ENCODE data around the gene MYL5. TPM values are rescaled to one million over a fixed set of nuclear protein-coding genes. Genes with fewer than 3 reads are reported as not detected.

MYL5 gene
- total and polyA plus RNA-seq, 2 of the 13 experiments (the other 11 are each of a cell fraction or from before 2014, with no cell fraction given): 6.5 to 16.0 TPM

DNA sequence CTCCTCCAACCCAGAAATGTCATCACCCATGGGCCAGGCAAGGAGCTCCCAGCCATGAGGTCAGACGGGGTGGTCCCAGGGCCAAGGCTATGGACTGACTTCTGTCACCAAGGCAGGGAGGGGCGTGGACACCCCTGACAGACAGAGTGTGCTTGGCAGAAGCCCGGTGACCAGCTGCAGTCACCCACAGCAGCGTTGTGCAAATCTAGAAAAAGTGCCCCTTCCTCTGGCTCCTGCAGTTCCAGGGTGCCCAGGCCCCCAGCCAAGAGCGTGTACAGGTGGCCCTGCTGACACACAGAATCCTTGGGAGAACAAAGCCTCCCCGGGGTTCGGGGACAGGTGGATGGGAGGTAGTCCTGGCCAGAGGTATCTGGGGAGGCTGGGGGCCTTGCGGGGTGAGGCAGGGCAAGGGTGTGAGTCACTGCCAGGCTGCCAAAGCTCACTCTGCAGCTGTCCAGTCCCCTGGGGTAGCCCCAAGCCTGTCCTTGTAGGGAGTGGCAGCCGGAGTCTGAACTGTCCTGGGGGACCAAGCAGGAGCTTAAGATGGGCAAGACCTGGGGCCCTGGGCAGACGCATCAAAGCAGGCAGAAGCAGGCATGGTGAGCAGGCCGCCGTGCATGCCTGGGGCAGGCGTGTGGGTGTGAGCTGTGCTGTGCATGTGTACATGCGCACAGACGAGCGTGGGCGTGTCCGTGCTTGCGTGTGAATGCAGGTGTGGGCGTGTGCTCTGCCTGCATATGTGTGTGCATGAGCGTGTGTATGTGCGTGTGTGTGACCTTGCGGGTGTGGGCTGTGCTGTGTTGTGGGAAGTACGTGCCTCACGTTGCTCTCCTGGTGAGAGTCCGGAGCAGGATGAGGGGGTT, 3.3 kb downstream of the MYL5 start (continued):
- 0 out of 2 replicates have a peak, but pooled peaks have one; percentile 26 for TF ChIP-seq RNF2 (conservative IDR thresholded peaks at IDR 0.05; ENCODE audit: low read depth)
- no peak for TF ChIP-seq ZFP41 (CRISPR knock-in tag; IDR thresholded peaks at IDR 0.05; ENCODE audit: borderline replicate concordance)
- no peak for TF ChIP-seq MIXL1 (CRISPR knock-in tag; IDR thresholded peaks at IDR 0.05)
- TF ChIP-seq, protein P1, sequence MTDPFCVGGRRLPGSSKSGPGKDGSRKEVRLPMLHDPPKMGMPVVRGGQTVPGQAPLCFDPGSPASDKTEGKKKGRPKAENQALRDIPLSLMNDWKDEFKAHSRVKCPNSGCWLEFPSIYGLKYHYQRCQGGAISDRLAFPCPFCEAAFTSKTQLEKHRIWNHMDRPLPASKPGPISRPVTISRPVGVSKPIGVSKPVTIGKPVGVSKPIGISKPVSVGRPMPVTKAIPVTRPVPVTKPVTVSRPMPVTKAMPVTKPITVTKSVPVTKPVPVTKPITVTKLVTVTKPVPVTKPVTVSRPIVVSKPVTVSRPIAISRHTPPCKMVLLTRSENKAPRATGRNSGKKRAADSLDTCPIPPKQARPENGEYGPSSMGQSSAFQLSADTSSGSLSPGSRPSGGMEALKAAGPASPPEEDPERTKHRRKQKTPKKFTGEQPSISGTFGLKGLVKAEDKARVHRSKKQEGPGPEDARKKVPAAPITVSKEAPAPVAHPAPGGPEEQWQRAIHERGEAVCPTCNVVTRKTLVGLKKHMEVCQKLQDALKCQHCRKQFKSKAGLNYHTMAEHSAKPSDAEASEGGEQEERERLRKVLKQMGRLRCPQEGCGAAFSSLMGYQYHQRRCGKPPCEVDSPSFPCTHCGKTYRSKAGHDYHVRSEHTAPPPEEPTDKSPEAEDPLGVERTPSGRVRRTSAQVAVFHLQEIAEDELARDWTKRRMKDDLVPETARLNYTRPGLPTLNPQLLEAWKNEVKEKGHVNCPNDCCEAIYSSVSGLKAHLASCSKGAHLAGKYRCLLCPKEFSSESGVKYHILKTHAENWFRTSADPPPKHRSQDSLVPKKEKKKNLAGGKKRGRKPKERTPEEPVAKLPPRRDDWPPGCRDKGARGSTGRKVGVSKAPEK (CRISPR knock-in tag; IDR thresholded peaks at IDR 0.05; ENCODE audit: borderline replicate concordance): no peak
- TF ChIP-seq SNAPC2 (CRISPR knock-in tag; IDR thresholded peaks at IDR 0.05): no peak
- TF ChIP-seq ZNF124 (CRISPR knock-in tag; IDR thresholded peaks at IDR 0.05): no peak
- TF ChIP-seq, protein P2, sequence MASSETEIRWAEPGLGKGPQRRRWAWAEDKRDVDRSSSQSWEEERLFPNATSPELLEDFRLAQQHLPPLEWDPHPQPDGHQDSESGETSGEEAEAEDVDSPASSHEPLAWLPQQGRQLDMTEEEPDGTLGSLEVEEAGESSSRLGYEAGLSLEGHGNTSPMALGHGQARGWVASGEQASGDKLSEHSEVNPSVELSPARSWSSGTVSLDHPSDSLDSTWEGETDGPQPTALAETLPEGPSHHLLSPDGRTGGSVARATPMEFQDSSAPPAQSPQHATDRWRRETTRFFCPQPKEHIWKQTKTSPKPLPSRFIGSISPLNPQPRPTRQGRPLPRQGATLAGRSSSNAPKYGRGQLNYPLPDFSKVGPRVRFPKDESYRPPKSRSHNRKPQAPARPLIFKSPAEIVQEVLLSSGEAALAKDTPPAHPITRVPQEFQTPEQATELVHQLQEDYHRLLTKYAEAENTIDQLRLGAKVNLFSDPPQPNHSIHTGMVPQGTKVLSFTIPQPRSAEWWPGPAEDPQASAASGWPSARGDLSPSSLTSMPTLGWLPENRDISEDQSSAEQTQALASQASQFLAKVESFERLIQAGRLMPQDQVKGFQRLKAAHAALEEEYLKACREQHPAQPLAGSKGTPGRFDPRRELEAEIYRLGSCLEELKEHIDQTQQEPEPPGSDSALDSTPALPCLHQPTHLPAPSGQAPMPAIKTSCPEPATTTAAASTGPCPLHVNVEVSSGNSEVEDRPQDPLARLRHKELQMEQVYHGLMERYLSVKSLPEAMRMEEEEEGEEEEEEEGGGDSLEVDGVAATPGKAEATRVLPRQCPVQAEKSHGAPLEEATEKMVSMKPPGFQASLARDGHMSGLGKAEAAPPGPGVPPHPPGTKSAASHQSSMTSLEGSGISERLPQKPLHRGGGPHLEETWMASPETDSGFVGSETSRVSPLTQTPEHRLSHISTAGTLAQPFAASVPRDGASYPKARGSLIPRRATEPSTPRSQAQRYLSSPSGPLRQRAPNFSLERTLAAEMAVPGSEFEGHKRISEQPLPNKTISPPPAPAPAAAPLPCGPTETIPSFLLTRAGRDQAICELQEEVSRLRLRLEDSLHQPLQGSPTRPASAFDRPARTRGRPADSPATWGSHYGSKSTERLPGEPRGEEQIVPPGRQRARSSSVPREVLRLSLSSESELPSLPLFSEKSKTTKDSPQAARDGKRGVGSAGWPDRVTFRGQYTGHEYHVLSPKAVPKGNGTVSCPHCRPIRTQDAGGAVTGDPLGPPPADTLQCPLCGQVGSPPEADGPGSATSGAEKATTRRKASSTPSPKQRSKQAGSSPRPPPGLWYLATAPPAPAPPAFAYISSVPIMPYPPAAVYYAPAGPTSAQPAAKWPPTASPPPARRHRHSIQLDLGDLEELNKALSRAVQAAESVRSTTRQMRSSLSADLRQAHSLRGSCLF (CRISPR knock-in tag; IDR thresholded peaks at IDR 0.05; ENCODE audit: borderline replicate concordance): no peak
- TF ChIP-seq ZNF230 (CRISPR knock-in tag; IDR thresholded peaks at IDR 0.05): no peak
- no peak for TF ChIP-seq ZNF563 (CRISPR knock-in tag; IDR thresholded peaks at IDR 0.05)
- TF ChIP-seq, protein P3, sequence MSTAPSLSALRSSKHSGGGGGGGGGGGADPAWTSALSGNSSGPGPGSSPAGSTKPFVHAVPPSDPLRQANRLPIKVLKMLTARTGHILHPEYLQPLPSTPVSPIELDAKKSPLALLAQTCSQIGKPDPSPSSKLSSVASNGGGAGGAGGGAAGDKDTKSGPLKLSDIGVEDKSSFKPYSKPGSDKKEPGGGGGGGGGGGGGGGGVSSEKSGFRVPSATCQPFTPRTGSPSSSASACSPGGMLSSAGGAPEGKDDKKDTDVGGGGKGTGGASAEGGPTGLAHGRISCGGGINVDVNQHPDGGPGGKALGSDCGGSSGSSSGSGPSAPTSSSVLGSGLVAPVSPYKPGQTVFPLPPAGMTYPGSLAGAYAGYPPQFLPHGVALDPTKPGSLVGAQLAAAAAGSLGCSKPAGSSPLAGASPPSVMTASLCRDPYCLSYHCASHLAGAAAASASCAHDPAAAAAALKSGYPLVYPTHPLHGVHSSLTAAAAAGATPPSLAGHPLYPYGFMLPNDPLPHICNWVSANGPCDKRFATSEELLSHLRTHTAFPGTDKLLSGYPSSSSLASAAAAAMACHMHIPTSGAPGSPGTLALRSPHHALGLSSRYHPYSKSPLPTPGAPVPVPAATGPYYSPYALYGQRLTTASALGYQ (CRISPR knock-in tag; IDR thresholded peaks at IDR 0.05): no peak
- TF ChIP-seq KDM3A (CRISPR knock-in tag; IDR thresholded peaks at IDR 0.05; ENCODE audit: low read depth): no peak
- TF ChIP-seq RFXANK (CRISPR knock-in tag; IDR thresholded peaks at IDR 0.05): no peak
- TF ChIP-seq ZNF143 (CRISPR knock-in tag; IDR thresholded peaks at IDR 0.05): no peak
- no peak for TF ChIP-seq ZNF670 (CRISPR knock-in tag; IDR thresholded peaks at IDR 0.05; ENCODE audit: borderline replicate concordance)
- no peak for TF ChIP-seq ZNF546 (CRISPR knock-in tag; conservative IDR thresholded peaks at IDR 0.05)
- TF ChIP-seq ZFX (CRISPR knock-in tag; IDR thresholded peaks at IDR 0.05; ENCODE audit: low read depth): peak; percentile 42
- TF ChIP-seq, protein P4, sequence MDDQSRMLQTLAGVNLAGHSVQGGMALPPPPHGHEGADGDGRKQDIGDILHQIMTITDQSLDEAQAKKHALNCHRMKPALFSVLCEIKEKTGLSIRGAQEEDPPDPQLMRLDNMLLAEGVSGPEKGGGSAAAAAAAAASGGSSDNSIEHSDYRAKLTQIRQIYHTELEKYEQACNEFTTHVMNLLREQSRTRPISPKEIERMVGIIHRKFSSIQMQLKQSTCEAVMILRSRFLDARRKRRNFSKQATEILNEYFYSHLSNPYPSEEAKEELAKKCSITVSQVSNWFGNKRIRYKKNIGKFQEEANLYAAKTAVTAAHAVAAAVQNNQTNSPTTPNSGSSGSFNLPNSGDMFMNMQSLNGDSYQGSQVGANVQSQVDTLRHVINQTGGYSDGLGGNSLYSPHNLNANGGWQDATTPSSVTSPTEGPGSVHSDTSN (CRISPR knock-in tag; IDR thresholded peaks at IDR 0.05; ENCODE audit: borderline replicate concordance): no peak
- TF ChIP-seq TEAD3 (CRISPR knock-in tag; optimal IDR thresholded peaks at IDR 0.05; ENCODE audit: borderline replicate concordance): peak; percentile 51
- TF ChIP-seq ZFP62 (CRISPR knock-in tag; IDR thresholded peaks at IDR 0.05): no peak
- no peak for TF ChIP-seq DNMT3B (CRISPR knock-in tag; conservative IDR thresholded peaks at IDR 0.05)
